SK-N-SH treated with all-trans-retinoic acid at 6 μM for 48 hours (cell line): ENCODE measurements around the gene P2RX3.

Experiments
- ESRRG ChIP-seq: fragments of 250-450 bp; sonication (Bioruptor Pico); IDR thresholded peaks from 2 replicates; pipeline ENCODE4 v1.6.1; 2021; ENCODE audit warnings: mild to moderate bottlenecking
- ISL1 ChIP-seq: fragments of 250-450 bp; sonication (Bioruptor Pico); IDR thresholded peaks from 2 replicates; pipeline ENCODE4 v2.1.2; 2022; ENCODE audit warnings: mild to moderate bottlenecking, moderate library complexity
- PATZ1 ChIP-seq: fragments of 250-450 bp; sonication (Bioruptor Pico); IDR thresholded peaks from 2 replicates; pipeline ENCODE4 v1.8.0; 2020; ENCODE audit warnings: mild to moderate bottlenecking, moderate library complexity, borderline replicate concordance
- RARB ChIP-seq: fragments of 250-450 bp; sonication (Bioruptor Pico); IDR thresholded peaks from 2 replicates; pipeline ENCODE4 v1.8.0; 2021; ENCODE audit warnings: mild to moderate bottlenecking, moderate library complexity
- TSHZ2 ChIP-seq: fragments of 250-450 bp; sonication (Bioruptor Pico); IDR thresholded peaks from 2 replicates; pipeline ENCODE4 v1.5.0; 2020; ENCODE audit warnings: mild to moderate bottlenecking, moderate library complexity
- ZC3H10 ChIP-seq: fragments of 250-450 bp; sonication (Bioruptor Pico); IDR thresholded peaks from 2 replicates; pipeline ENCODE4 v1.5.1; 2021; ENCODE audit warnings: mild to moderate bottlenecking, moderate library complexity
- ZFP3 ChIP-seq: fragments of 250-450 bp; sonication (Bioruptor Pico); IDR thresholded peaks from 2 replicates; pipeline ENCODE4 v1.5.0; 2020; ENCODE audit warnings: mild to moderate bottlenecking, moderate library complexity
- ZNF565 ChIP-seq: fragments of 450-650 bp; formaldehyde crosslinking; conservative IDR thresholded peaks from 2 replicates; pipeline ENCODE4 v1.5.0; 2020; ENCODE audit warnings: low read depth, mild to moderate bottlenecking, moderate library complexity
- ZNF8 ChIP-seq: fragments of 450-650 bp; formaldehyde crosslinking; IDR thresholded peaks from 2 replicates; pipeline ENCODE4 v1.5.0; 2020; ENCODE audit warnings: mild to moderate bottlenecking, moderate library complexity
- TF ChIP-seq, protein P1 (sequence below): fragments of 250-450 bp; sonication (Bioruptor Pico); IDR thresholded peaks from 2 replicates; pipeline ENCODE4 v1.5.1; 2020; ENCODE audit warnings: low read depth, mild to moderate bottlenecking, moderate library complexity

DNA sequence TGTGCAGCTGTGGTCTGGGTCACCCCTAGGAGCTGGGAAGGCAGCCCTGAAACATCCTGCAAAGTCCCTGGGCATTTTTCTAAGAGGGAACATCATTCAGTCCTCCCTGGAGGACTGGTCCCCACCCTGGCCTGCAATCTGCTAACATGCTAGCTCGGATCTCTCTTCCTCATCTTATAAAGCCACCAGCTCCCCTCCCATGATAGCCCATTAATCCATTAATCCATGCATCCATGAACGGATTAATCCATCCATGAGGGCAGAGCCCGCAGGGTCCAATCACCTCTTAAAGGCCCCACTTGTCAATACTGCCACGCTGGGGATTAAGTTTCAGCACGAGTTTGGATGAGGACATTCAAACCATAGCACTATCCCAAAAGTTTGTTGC, 30.7 kb downstream of the P2RX3 start:
- no peak for TF ChIP-seq ISL1
- TF ChIP-seq ZFP3, result no peak
- TF ChIP-seq ZNF565 (CRISPR knock-in tag), result no peak
- no peak for TF ChIP-seq ESRRG (CRISPR knock-in tag)
- no peak for TF ChIP-seq TSHZ2 (CRISPR knock-in tag)
- TF ChIP-seq PATZ1 (CRISPR knock-in tag), result no peak
- TF ChIP-seq, protein P1, sequence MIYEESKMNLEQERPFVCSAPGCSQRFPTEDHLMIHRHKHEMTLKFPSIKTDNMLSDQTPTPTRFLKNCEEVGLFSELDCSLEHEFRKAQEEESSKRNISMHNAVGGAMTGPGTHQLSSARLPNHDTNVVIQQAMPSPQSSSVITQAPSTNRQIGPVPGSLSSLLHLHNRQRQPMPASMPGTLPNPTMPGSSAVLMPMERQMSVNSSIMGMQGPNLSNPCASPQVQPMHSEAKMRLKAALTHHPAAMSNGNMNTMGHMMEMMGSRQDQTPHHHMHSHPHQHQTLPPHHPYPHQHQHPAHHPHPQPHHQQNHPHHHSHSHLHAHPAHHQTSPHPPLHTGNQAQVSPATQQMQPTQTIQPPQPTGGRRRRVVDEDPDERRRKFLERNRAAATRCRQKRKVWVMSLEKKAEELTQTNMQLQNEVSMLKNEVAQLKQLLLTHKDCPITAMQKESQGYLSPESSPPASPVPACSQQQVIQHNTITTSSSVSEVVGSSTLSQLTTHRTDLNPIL, result no peak
- no peak for TF ChIP-seq ZNF8 (CRISPR knock-in tag)
- no peak for TF ChIP-seq ZC3H10 (CRISPR knock-in tag)
- TF ChIP-seq RARB, result no peak
